Pancreas (tissue), 10 donors: ENCODE data around the gene PDE6B. TPM values are rescaled to one million over a fixed set of nuclear protein-coding genes. Genes with fewer than 3 reads are reported as not detected.
"Not testable (repeated sequence)": the region's sequence is repeated elsewhere in the genome, so short reads cannot be mapped to it uniquely, and the experiment has no call there.

Source experiments
- ATAC-seq, 4 donors: fragments of 200-7000 bp; cut with Tn5 transposase; one replicate each; pipeline versions ENCODE4 v1.8.0 to v1.9.1; 2020; ENCODE audit warnings: mild to moderate bottlenecking in 4 of 4, moderate library complexity in 4 of 4
- DNase-seq, 6 donors: peaks; one replicate each; pipeline ENCODE4 v3.0.0-alpha.2; 2020
- FAIRE-seq: peaks from 2 replicates; lab custom pipeline; 2012; peaks lifted over from hg19 to GRCh38; lab: Jason Lieb, UNC
- H3K27ac ChIP-seq, 4 donors: fragments of 200-600 bp; sonication (generic); 1 replicate in 3 of 4; 2 replicates in 1 of 4; pipeline versions ENCODE4 v1.5.0 to v1.8.0; 2020
- H3K27me3 ChIP-seq, 4 donors: fragments of 200-600 bp; one replicate each; pipeline ENCODE4 v1.8.0; 2021
- H3K36me3 ChIP-seq, 3 donors: fragments of 200-600 bp; sonication (generic) in 1 of 3; one replicate each; pipeline versions ENCODE4 v1.5.0 to v1.8.0; 2020 to 2021
- H3K4me1 ChIP-seq, 3 donors: fragments of 200-600 bp; one replicate each; pipeline ENCODE4 v1.8.0; 2021
- H3K4me3 ChIP-seq, 4 donors: fragments of 200-600 bp; sonication (generic) in 2 of 4; one replicate each; pipeline versions ENCODE4 v1.5.0 to v1.8.0; 2020 to 2021
- H3K9me3 ChIP-seq, 4 donors: fragments of 200-600 bp; one replicate each; pipeline ENCODE4 v1.8.0; 2021
- WGBS, 2 donors: extraction: QIAGEN DNeasy Blood & Tissue Kit; methylation state at CpG; one replicate each; pipeline ENCODE4 v1.1.7; 2013; 5-methylcytosine and 5-hydroxymethylcytosine counted together
- intact Hi-C, 3 donors: fragments of 100-400 bp; cut with DNase I; formaldehyde crosslinking; loops; one replicate each; pipeline versions ENCODE4 v1.11.1 to v1.14.2; 2022
- polyA plus RNA-seq, 2 donors: library from polyadenylated mRNA; stranded (reverse); fragments of 200-250 nt; gene quantifications; one replicate each; pipeline ENCODE4 v1.2.3, GENCODE V29; 2013
- total RNA-seq, 6 donors: library from RNA; stranded (reverse); fragmentation: NEBNext Ultra II Directional in 4 of 6; extraction: Animal tissue kit (Norgen Biotek cat#: 25700) in 4 of 6; gene quantifications; one replicate each; pipeline versions ENCODE4 v1.2.1 to v1.2.4, GENCODE V29; 2021 to 2023
- TF ChIP-seq, protein P1 (sequence below), 4 donors: fragments of 200-600 bp; sonication (generic) in 3 of 4; IDR thresholded peaks; one replicate each; pipeline versions ENCODE4 v1.5.0 to v1.8.0; 2021; ENCODE audit warnings: antibody characterized with exemption in 4 of 4
- donor health status: healthy with polysubstance abuse.
- donor health status: DM: no; HTN: no; CAD: no; lungs with moderate emphysema.
- donor health status: DM: no; HTN: no; CAD: no.
- donor health status: control.
- donor health status: control.
- donor health status: Bipolar disorder and iron deficiency.
- donor health status: DM: yes; HTN: yes; CAD: no.
- donor health status: DM: no; HTN: no; CAD: no.
- donor health status: DM: no; HTN: no; CAD: no.
- donor health status: DM: yes; HTN: yes; CAD: no.

The PDE6B gene
- total and polyA plus RNA-seq, 8 donors: 0.99 to 6.6 (median 2.9) TPM

DNA sequence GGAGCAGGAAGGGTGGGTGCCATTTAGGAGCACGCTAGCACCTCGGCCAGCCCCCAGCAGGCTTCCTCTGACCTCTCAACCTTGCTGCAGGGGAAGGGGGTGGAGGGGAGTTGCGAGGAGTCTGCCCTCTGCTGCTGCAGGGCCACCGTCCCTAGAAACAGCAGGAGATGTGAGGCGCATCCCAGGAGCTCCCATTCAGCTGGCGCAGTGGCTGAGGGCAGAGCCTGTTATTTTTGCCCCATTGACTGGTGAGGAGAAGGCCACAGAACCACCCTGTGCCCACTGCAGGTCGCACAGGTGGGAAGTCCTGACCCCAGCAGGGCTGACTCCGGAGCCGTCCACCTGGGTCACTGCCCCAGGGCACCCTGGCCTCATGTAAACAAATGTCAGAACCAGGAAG lies 8.0 kb downstream of the PDE6B start:
- H3K4me1 ChIP-seq: no peaks in the 10 kb centered on the region
- H3K36me3 ChIP-seq: no peaks in the 10 kb centered on the region
- WGBS, 2 donors: 42 to 45% methylated on average over 9 of the region's 9 CpGs
- DNase-seq (no peak), ATAC-seq (no peak), FAIRE-seq (no peak)
- intact Hi-C loops: no loop called here
- no peaks in the 10 kb centered on the region for H3K27me3 ChIP-seq
- no peaks in the 10 kb centered on the region for H3K9me3 ChIP-seq
- no peak overlapping the region for H3K27ac ChIP-seq
- TF ChIP-seq, protein P1, sequence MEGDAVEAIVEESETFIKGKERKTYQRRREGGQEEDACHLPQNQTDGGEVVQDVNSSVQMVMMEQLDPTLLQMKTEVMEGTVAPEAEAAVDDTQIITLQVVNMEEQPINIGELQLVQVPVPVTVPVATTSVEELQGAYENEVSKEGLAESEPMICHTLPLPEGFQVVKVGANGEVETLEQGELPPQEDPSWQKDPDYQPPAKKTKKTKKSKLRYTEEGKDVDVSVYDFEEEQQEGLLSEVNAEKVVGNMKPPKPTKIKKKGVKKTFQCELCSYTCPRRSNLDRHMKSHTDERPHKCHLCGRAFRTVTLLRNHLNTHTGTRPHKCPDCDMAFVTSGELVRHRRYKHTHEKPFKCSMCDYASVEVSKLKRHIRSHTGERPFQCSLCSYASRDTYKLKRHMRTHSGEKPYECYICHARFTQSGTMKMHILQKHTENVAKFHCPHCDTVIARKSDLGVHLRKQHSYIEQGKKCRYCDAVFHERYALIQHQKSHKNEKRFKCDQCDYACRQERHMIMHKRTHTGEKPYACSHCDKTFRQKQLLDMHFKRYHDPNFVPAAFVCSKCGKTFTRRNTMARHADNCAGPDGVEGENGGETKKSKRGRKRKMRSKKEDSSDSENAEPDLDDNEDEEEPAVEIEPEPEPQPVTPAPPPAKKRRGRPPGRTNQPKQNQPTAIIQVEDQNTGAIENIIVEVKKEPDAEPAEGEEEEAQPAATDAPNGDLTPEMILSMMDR (IDR thresholded peaks at IDR 0.05): no peak
- no peak overlapping the region for H3K4me3 ChIP-seq

DNA sequence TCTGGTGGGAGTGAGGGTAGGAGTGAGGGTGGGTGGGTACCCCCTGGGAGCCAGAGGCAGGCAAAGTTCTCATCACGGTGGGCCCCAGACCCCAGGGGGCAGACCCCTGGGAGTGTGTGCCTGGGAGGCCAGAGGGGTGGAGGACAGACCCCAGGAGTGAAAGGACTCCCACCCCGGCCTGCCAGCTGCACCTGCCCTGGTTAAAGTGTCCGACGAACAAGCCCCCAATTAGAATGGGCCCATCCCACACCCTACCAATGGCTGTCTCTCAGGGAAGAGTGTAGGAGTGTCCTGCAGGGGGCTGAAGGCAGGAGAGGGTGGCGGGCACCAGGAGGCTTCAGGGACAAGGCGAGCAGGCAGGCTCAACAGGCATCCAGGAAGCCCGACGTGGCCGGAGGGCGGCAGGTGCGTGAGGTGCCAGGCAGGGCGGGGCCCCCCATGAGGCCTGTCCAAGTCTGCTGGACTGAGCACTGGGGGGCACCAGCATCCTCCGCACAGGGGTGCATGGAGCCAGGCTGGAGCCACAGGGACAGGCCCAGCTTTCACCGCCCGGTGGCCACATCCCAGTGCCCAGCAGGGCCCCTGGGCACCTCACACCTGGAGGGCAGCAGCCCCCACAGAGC lies 8.7 kb downstream of the PDE6B start:
- no peak for ATAC-seq
- no peaks in the 10 kb centered on the region for H3K4me1 ChIP-seq
- intact Hi-C loops: no loop called here
- no peak for FAIRE-seq
- no peaks in the 10 kb centered on the region for H3K27me3 ChIP-seq
- H3K9me3 ChIP-seq: no peaks in the 10 kb centered on the region
- WGBS, 2 donors: 55 to 61% methylated on average over 14 to 15 of the region's 15 CpGs
- no peak for DNase-seq
- no peak overlapping the region for H3K4me3 ChIP-seq
- H3K27ac ChIP-seq: no peak overlapping the region
- TF ChIP-seq, protein P1 (IDR thresholded peaks at IDR 0.05): no peak
- H3K36me3 ChIP-seq: no peaks in the 10 kb centered on the region

DNA sequence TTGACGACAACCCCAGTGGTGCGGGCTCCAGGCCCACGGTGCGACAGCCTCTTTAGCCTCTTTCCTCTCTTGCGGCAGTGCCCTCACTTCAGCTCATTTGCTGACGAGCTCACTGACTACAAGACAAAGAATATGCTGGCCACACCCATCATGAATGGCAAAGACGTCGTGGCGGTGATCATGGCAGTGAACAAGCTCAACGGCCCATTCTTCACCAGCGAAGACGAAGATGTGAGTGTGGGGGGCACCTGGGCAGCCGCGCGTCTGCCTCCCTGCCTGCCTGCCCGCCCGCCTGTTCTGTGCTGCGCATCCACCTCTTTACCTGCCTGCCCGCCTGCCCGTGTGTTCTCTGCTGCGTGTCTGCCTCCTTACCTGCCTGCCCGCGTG lies 9.2 kb downstream of the PDE6B start:
- Histone ChIP-seq H3K27ac (no peak overlapping the region), H3K36me3 (no peaks in the 10 kb centered on the region), H3K4me3 (no peak overlapping the region), H3K27me3 (no peaks in the 10 kb centered on the region), H3K4me1 (no peaks in the 10 kb centered on the region), H3K9me3 (no peaks in the 10 kb centered on the region)
- TF ChIP-seq, protein P1 (IDR thresholded peaks at IDR 0.05): no peak
- WGBS, 2 donors: 62 to 64% methylated on average over 19 to 23 of the region's 23 CpGs
- FAIRE-seq (no peak), DNase-seq (no peak), ATAC-seq (no peak)
- intact Hi-C loops: no loop called here

DNA sequence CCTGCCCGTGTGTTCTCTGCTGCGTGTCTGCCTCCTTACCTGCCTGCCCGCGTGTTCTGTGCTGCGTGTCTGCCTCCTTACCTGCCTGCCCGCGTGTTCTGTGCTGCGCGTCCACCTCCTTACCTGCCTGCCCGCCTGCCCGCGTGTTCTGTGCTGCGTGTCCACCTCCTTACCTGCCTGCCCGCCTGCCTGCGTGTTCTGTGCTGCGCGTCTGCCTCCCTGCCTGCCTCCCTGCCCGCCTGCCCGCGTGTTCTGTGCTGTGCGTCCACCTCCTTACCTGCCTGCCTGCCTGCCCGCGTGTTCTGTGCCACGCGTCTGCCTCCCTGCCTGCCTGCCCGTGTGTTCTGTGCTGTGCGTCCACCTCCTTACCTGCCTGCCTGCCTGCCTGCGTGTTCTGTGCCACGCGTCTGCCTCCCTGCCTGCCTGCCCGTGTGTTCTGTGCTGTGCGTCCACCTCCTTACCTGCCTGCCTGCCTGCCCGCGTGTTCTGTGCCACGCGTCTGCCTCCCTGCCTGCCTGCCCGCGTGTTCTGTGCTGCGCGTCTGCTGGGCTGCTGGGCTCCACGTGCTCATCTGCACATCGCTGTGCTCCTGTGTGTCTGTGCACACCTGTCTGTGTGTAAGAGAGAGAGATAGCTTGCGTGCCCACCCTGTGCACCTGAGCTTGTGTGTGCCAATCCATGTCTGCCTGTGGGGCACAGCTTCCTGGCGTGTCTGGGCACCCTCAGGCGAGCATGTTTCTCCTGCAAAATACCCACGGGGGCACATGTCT lies 9.9 kb downstream of the PDE6B start:
- peak in 1 of 6 donors; percentile 39 for DNase-seq
- H3K4me3 ChIP-seq, intact Hi-C loops, FAIRE-seq, H3K9me3 ChIP-seq, H3K27ac ChIP-seq, ATAC-seq, H3K36me3 ChIP-seq, H3K27me3 ChIP-seq, H3K4me1 ChIP-seq: not testable (repeated sequence)
- 74 to 83% methylated on average over 43 to 46 of the region's 46 CpGs for WGBS, 2 donors

DNA sequence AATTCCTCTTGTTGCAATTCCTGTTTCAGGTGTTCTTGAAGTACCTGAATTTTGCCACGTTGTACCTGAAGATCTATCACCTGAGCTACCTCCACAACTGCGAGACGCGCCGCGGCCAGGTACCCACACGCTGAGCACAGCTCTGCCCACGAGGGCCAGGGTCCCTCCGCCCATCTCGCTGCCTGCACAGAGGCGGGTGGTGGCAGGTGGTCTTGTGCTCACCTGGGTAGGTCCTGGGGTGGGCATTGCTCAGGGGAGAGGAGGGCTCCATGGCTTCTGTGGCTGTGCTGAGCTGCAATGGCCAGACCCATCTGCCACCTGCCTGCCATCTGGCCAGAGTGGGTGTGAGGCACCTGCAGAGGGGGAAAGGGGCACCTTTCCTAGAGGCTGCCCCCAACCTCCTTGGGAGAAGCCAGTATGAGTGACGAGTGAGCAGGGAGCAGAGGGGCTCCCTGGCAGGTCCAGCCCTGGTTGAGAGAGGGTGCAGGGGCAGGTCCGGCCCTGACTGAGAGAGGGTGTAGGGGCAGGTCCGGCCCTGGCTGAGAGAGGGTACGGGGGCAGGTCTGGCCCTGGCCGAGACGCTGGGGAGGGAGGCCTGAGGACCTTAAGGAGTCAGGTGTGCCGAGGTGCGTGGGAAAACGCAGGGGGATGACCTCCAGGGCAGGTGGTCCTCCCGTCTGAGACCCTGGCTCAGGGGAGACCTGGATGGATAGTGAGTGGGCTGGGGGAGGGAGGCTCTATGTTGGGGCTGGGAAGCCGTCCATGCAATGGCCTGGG lies 10.7 kb downstream of the PDE6B start:
- Histone ChIP-seq H3K27ac (no peak overlapping the region), H3K4me3 (no peak overlapping the region), H3K36me3 (no peaks in the 10 kb centered on the region), H3K27me3 (no peaks in the 10 kb centered on the region), H3K4me1 (no peaks in the 10 kb centered on the region), H3K9me3 (no peaks in the 10 kb centered on the region)
- FAIRE-seq (no peak), DNase-seq (peak in 1 of 6 donors; percentile 39), ATAC-seq (no peak)
- TF ChIP-seq, protein P1 (IDR thresholded peaks at IDR 0.05): no peak
- intact Hi-C loops: no loop called here
- WGBS, 2 donors: 59 to 73% methylated on average over 22 of the region's 22 CpGs
